Right lobe of liver (tissue), 4 donors: ENCODE results near the gene ANTXRL.

ENCODE experiments used
- CTCF ChIP-seq, 4 donors: fragments of 200-600 bp in 3 of 4; fragments of 450-650 bp in 1 of 4; IDR thresholded peaks; one replicate each; pipeline versions ENCODE4 v1.5.1 to v1.8.0; 2016 to 2022; ENCODE audit warnings: antibody characterized with exemption in 4 of 4, mild to moderate bottlenecking in 2 of 4
- POLR2A ChIP-seq: fragments of 450-650 bp; IDR thresholded peaks from one replicate; pipeline ENCODE4 v1.6.1; 2017; ENCODE audit warnings: antibody characterized with exemption, mild to moderate bottlenecking
- donor health status: DM: no; HTN: no; CAD: no.
- donor health status: DM: no; HTN: no; CAD: no.
- donor health status: DM: no; HTN: yes; CAD: no.

GRCh38 chr10:46298477-46299285, 11.9 kb downstream of the ANTXRL start:
- TF ChIP-seq CTCF (IDR thresholded peaks at IDR 0.05): no peak
- no peak for TF ChIP-seq POLR2A
